Parathyroid adenoma (tissue), 2 donors: ENCODE data around the gene CAP2.

ENCODE experiments used
- H2AFZ ChIP-seq: fragments of 300-600 bp; sonication (generic); one replicate; pipeline ENCODE4 v1.7.0; 2017; ENCODE audit warnings: antibody characterized with exemption, mild to moderate bottlenecking
- H3K27ac ChIP-seq: fragments of 300-600 bp; sonication (generic); one replicate; pipeline ENCODE4 v1.7.0; 2017
- H3K27me3 ChIP-seq: fragments of 300-600 bp; sonication (generic); one replicate; pipeline ENCODE4 v1.7.0; 2017; ENCODE audit warnings: low read length; ENCODE audit not compliant: control insufficient read depth, insufficient read depth
- H3K36me3 ChIP-seq: fragments of 300-600 bp; sonication (generic); one replicate; pipeline ENCODE4 v1.7.0; 2017; ENCODE audit warnings: low read length; ENCODE audit not compliant: control insufficient read depth, insufficient read depth
- H3K4me1 ChIP-seq: fragments of 300-600 bp; sonication (generic); one replicate; pipeline ENCODE4 v1.7.0; 2017; ENCODE audit warnings: control low read depth
- H3K4me2 ChIP-seq: fragments of 300-600 bp; sonication (generic); one replicate; pipeline ENCODE4 v1.7.0; 2017; ENCODE audit warnings: low read length
- H3K4me3 ChIP-seq: fragments of 300-600 bp; sonication (generic); one replicate; pipeline ENCODE4 v1.7.0; 2017; ENCODE audit warnings: low read depth, low read length
- H3K79me2 ChIP-seq: fragments of 300-600 bp; sonication (generic); one replicate; pipeline ENCODE4 v1.7.0; 2017; ENCODE audit warnings: control low read depth
- H3K9ac ChIP-seq: fragments of 300-600 bp; sonication (generic); one replicate; pipeline ENCODE4 v1.7.0; 2017; ENCODE audit warnings: mild to moderate bottlenecking
- H3K9me3 ChIP-seq: fragments of 300-600 bp; sonication (generic); one replicate; pipeline ENCODE4 v1.7.0; 2017; ENCODE audit warnings: low read length; ENCODE audit not compliant: control insufficient read depth
- CTCF ChIP-seq: fragments of 300-600 bp; sonication (generic); IDR thresholded peaks from one replicate; pipeline ENCODE4 v1.7.0; 2017; ENCODE audit warnings: antibody characterized with exemption, mild to moderate bottlenecking
- donor health status: primary hyperparathyroidism.

Gene CAP2

DNA sequence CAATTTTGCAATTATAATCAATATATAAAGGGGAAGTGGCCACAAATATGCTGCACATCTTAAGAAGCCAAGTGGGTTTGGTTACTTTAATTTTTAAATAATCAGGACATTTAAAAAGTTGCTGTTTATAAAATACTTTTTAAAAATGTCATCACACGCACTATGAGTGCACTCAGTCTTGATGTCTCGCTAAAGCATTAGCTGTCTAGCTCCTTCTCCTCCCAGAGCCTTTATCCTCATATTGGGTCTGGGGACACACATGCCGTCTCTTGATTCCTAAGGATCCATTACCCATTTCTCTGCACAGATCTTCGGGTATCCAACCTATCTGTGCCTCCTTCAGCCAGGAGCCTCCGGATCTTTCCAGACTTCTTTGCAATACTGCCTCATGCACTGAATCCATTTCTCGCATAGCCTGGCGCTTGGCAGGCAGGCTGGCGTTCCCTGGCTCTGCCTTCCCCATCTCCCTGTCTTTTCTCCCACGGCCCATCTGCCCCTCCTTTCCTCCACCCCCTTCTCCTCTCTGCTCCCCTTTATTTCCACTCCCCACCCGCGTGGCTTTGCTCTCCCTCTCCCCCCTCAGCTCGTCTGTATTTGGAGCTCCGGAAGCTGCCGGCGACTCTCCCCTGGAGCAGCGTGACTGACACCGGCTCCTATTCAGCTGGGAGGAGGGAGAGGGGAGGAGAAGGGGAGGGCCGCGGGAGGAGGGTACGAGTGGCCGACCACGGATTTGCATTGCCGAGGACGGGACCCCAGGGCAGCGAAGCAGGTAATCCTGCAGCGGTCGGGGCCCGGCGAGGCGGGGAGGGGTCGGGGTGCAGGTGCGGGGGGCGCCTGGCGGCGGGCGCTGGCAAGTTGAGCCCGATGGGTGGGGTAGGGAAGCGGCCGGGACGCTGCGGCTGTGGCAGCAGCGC, at the start of gene CAP2:
TSS of gene CAP2 (plus strand) at position 618 of the 914 bp plus-strand sequence. CDS start 27,961 bp downstream, outside the sequence.
- no peaks in the 10 kb centered on the region for H3K9me3 ChIP-seq
- peak within 1 kb of the TSS; percentile 25 for H3K27ac ChIP-seq
- peak within 1 kb of the TSS; percentile 90 for H2AFZ ChIP-seq
- no peaks in the 10 kb centered on the region for H3K4me1 ChIP-seq
- H3K4me2 ChIP-seq = peak within 1 kb of the TSS; percentile 78
- TF ChIP-seq CTCF = no peak
- no peaks in the 10 kb centered on the region for H3K36me3 ChIP-seq
- H3K4me3 ChIP-seq = peak within 1 kb of the TSS; percentile 63
- H3K79me2 ChIP-seq = no peaks in the 10 kb centered on the region
- H3K9ac ChIP-seq = no peak within 1 kb of the TSS
- no peaks in the 10 kb centered on the region for H3K27me3 ChIP-seq

- Histone ChIP-seq H3K4me2 (no peak overlapping the region), H3K9ac (no peak overlapping the region), H3K27me3 (no peaks in the 10 kb centered on the region), H3K9me3 (no peaks in the 10 kb centered on the region), H3K4me1 (no peaks in the 10 kb centered on the region), H3K36me3 (no peaks in the 10 kb centered on the region), H3K4me3 (no peak overlapping the region), H2AFZ (no peak overlapping the region), H3K79me2 (no peaks in the 10 kb centered on the region), H3K27ac (no peak overlapping the region)
- no peak for TF ChIP-seq CTCF
Observed at GRCh38 chr6:17347012-17347411, 46.4 kb upstream of the CAP2 start.

DNA sequence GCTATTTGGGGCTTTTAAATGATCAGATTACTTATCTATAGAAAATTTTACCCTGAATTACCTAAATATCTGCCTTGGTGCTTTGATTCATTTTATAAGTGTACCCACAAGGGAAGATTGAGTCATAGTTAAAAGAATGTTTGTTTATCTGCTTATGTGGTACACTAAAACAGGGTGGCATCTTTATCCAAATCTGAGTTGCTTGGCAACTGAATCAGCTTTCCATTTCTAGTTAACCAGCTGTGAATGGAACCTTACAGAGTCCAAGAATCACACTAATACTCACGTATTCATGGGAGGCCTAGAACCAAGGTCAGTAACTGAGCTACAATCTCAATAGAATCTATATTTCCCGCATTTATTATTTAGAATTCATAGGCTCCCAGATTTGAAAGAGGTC, 44.0 kb upstream of the CAP2 start:
- H3K9ac ChIP-seq = no peak overlapping the region
- H3K9me3 ChIP-seq = no peaks in the 10 kb centered on the region
- H3K4me2 ChIP-seq = no peak overlapping the region
- H2AFZ ChIP-seq = no peak overlapping the region
- no peaks in the 10 kb centered on the region for H3K79me2 ChIP-seq
- no peak overlapping the region for H3K27ac ChIP-seq
- H3K27me3 ChIP-seq = no peaks in the 10 kb centered on the region
- H3K4me3 ChIP-seq = no peak overlapping the region
- H3K36me3 ChIP-seq = no peaks in the 10 kb centered on the region
- no peak for TF ChIP-seq CTCF
- no peaks in the 10 kb centered on the region for H3K4me1 ChIP-seq

- TF ChIP-seq CTCF = no peak
- no peak overlapping the region for H3K27ac ChIP-seq
- H3K4me2 ChIP-seq = no peak overlapping the region
- no peaks in the 10 kb centered on the region for H3K27me3 ChIP-seq
- no peaks in the 10 kb centered on the region for H3K36me3 ChIP-seq
- H3K9me3 ChIP-seq = no peaks in the 10 kb centered on the region
- H3K9ac ChIP-seq = no peak overlapping the region
- H3K4me1 ChIP-seq = no peaks in the 10 kb centered on the region
- no peaks in the 10 kb centered on the region for H3K79me2 ChIP-seq
- H3K4me3 ChIP-seq = no peak overlapping the region
- no peak overlapping the region for H2AFZ ChIP-seq
Observed at GRCh38 chr6:17352302-17352701, 41.1 kb upstream of the CAP2 start.
